Activated CD8-positive, alpha-beta memory T cell treated with anti-CD3 and anti-CD28 coated beads for 4 hours (primary cell): Measurements from ENCODE around the gene SELENOV.
"Not testable (repeated sequence)": the region's sequence is repeated elsewhere in the genome, so short reads cannot be mapped to it uniquely, and the experiment has no call there.

Experiments used
- DNase-seq, 2 donors: peaks; one replicate each; pipeline ENCODE4 v3.0.0-alpha.2; 2020; ENCODE audit warnings: low read depth in 2 of 2

Gene SELENOV, protein sequence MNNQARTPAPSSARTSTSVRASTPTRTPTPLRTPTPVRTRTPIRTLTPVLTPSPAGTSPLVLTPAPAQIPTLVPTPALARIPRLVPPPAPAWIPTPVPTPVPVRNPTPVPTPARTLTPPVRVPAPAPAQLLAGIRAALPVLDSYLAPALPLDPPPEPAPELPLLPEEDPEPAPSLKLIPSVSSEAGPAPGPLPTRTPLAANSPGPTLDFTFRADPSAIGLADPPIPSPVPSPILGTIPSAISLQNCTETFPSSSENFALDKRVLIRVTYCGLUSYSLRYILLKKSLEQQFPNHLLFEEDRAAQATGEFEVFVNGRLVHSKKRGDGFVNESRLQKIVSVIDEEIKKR

DNA sequence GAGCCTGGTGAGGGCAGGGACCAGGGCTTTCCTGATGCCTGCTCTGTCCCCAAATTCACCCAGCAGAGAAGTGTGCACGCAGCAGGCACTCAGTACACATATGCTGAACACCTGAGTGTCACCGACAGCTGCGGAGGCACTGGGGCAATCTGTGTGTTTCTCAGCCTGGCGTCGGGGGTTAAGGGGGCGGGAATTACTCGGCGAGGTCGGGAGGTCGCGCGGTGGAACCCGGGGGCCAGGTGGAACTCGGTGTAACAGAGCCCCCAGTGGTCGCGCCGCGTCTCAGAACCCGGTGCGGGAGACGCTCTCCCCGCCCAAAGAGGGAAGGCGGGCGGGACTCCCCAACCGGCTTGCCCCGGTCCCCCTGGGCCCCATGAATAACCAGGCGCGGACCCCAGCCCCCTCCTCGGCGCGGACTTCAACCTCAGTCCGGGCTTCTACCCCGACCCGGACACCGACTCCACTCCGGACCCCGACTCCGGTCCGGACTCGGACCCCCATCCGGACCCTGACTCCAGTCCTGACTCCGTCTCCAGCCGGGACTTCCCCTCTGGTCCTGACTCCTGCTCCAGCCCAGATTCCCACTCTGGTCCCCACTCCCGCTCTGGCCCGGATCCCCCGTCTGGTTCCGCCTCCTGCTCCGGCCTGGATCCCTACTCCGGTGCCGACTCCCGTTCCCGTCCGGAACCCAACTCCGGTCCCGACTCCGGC is at the start of gene SELENOV:
Gene SELENOV, plus strand, starts transcription at position 300 of the 711 bp plus-strand sequence. Its CDS starts 74 bp downstream, at position 374.
- no peak for DNase-seq

- DNase-seq, result no peak
Observed at GRCh38 chr19:39465956-39466747, 48.8 kb upstream of the SELENOV start.

DNA sequence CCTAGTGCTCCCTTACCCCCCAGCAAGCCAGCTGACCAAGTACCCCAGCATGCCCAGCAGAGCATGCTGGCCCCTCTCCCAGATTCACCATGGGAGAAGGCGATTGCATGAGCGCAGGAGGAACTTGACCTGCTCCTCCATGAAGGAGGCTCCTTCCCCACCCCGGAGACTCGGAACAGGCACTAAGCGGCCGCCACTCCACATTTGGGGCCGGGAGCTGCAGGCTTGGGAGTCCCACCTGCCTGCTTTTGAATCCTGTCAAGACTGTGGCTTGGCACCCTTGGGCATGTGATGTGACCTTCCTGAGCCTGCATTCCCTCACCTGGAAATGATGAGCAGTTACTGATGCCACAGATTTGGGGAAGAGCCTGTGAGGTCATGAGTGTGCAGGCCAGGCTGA is 47.0 kb upstream of the SELENOV start:
- no peak for DNase-seq

- DNase-seq, result no peak
Observed at GRCh38 chr19:39469036-39469435, 45.9 kb upstream of the SELENOV start.

DNA sequence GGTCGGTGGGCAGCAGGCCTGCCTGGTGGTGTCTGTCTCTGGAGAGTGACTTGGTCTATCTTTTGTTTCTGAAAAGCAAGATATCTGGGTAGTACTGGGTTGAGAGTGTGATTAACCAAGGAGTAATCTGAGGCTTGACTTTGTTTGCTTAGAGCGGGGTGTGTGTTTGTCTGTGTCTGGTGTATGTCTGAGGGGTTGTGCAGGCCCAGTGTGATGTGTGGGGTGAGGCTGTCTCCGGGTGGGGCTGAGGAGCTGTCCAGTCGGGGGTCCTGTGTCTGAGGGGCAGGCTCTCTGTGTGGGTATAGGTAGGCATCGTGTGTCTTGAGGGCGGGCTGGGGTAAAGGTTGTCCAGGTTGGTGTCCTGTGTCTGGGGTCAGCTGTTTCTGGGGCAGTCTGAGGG is 45.4 kb upstream of the SELENOV start:
- DNase-seq, result no peak

DNA sequence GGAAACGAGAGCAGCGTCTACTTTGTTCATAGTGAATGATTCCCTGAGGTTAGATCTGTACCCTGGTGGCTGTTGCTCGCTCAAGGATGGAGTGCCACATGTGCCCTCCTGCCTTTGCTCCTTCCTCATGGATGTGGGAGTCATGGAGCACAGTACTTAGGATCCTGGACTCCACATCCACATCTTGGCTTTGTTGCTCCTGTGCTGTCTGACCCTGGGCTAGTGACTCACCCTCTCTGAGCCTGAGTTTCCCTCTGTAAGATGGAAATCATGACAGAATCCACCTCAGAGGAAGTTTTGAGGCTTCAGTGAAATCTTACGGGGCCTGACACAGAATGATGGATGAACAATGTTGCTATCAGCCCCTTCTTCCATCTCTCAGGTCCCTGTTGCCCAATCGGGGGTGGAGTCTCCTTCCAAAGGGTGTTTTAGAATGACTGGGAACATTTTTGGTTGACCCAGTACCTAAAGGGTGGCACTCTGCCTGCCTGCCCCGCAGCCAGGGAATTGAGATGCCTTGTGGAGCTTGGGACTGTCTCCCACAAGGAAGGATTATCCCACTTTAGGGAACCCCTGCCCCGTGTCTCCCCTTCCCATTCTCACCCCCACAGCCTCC is 44.1 kb upstream of the SELENOV start:
- no peak for DNase-seq

- no peak for DNase-seq
Observed at GRCh38 chr19:39471756-39472536, 43.0 kb upstream of the SELENOV start.

DNA sequence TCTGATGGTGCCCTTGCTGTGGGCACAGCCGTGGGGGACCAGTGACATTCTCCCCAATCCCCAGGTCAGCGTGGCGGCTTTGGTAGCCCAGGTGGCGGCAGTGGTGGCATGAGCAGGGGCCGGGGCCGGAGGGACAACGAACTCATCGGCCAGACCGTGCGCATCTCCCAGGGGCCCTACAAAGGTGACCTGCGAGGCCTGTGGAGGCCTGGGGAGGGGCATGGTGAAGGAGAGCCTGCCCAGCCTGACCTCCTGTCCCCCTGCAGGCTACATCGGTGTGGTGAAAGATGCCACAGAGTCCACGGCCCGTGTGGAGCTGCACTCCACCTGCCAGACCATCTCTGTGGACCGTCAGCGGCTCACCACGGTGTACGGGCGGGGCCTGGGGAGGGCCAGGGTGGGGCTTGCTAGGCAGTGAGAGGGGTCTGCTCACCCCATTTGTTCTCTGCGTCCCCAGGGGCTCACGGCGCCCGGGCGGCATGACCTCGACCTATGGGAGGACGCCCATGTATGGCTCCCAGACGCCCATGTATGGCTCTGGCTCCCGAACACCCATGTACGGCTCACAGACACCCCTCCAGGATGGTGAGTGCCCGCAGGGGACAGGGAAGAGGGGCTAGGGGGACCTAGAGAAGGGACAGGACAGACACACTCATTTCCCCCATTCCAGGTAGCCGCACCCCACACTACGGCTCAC is 42.0 kb upstream of the SELENOV start:
- DNase-seq, result no peak

DNA sequence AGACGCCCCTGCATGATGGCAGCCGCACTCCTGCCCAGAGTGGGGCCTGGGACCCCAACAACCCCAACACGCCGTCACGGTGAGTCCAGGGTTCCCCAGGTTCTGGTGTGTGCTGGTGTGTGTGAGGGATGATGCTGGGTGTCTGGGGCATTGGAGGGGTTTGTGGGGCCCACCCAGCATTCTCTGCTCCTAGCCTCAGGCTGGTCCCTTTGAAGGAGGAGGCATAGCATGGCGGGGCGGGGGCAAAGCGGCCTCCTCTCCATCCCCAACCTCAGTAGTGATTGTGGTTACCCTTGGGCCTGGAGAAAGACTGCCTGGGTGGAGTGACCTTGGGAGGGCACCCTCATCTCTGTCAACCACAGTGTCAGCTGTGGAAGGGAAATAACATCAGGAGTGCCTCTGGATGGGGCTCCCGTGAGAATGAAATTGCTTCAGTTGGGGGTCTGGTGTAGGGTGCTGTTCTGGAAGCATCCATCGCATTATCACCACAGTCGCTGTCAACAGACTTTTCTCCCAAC is 41.4 kb upstream of the SELENOV start:
- no peak for DNase-seq

GRCh38 chr19:39474139-39474620 is 40.8 kb upstream of the SELENOV start:
- DNase-seq, result peak; percentile 36 to 50

- DNase-seq, result no peak
Observed at GRCh38 chr19:39475748-39476147, 39.2 kb upstream of the SELENOV start.

DNA sequence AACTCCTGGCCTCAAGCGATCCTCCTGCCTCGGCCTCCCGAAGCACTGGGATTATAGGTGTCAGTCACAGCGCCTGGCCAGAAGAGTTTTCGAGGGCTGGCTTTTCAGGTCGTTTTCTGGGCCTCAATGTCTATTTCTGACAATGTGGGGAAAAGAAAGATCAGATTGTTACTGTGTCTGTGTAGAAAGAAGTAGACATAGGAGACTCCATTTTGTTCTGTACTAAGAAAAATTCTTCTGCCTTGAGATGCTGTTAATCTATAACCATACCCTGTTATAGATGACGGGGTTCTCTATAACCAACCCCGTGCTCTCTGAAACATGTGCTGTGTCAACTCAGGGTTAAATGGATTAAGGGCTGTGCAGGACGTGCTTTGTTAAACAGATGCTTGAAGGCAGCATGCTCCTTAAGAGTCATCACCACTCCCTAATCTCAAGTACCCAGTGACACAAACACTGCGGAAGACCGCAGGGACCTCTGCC is 35.6 kb upstream of the SELENOV start:
- not testable (repeated sequence) for DNase-seq

GRCh38 chr19:39479916-39480315 is 35.0 kb upstream of the SELENOV start:
- no peak for DNase-seq

GRCh38 chr19:39480337-39481228 is 34.4 kb upstream of the SELENOV start, which contains the start of gene TIMM50:
Gene TIMM50 (plus strand): TSS chr19:39480838. CDS start chr19:39480854, 16 bp downstream.
- DNase-seq, result peak; percentile 92 to 94

DNA sequence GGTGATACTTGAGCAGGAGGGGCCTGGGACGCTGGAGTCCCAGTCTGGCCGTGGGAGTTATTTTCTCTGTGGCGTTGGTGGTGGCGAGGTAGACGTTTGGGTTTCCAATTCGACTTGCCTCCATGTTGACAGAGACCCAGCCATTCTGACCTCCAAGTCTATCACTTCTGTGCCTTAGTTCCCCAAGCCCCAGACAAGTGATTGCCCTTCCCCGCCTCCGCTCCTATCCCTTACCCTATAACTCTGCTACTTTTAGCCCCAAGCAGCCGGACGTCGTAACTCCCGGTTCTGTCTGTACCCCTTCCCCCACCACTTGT is 33.8 kb upstream of the SELENOV start:
- no peak for DNase-seq

DNA sequence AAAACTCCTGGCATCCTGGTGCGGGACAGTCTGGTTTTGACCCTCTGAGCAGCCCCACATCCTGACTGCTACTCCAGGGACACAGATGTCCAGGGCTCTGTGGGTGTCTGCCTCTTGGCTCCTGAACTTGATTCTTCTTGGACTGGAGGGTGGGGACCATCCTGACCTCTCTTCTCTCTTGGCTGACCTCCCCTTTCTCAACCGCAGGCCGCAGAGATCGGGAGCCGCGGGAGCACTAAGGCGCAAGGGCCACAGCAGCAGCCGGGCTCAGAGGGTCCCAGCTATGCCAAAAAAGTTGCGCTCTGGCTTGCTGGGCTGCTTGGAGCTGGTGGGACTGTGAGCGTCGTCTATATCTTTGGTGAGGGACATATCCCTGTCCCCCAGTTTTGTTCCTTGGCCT is 33.3 kb upstream of the SELENOV start:
- DNase-seq, result no peak

DNA sequence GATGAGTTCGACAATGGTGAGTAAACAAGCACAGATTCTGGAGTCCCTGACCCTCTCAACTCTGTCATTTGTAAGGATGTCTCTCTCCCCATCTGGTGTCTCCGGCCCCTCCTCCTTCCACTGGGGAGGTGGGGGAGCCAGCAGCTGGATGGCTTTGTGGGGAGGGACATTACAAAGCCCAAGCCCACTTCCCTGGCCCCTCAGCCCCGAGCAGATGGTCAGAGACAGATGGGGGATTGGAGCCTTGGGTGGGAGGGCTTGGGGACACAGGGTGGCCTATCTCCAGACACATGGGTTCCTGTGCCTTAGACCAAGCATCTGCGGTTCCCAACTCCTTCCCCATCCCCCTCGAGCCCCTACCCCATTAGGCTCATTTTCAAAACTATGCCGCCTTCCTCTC is 31.8 kb upstream of the SELENOV start:
- DNase-seq, result no peak

DNA sequence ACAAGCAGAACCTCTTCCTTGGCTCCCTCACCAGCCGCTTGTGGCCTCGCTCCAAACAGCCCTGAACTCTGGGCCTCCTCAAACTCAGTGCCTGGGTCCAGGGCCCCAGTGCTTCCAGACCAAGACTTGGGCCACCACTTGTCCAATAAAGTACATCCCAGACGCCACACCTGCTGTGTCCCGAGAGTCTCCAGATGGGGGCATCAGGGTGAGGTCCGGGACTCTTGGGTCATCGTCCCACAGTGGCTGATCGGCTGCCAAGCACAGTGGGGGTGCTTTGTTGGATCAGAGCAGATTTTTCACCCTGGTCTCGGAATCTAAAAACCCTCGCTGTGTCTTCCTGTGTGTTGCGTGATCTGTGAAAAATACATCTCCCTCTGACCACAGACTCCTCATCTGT is 25.2 kb upstream of the SELENOV start:
- DNase-seq, result no peak

DNA sequence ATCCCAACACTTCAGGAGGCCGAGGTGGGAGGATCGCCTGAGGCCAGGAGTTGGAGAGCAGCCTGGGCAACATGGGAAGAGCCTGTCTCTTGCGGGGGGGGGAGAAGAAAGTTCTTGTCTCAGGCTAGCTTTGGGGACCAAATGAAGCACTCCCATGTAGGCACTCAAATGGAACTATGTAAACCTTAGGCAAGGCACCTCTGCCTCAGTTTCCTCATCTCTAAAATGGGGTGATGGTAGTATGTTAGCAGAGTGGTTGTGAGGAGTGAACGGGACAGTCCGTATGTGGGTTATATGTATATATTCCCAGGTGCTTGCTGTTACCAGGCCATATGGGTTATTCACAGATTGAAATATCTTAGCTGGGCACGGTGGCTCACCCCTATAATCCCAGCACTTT is 22.7 kb upstream of the SELENOV start:
- no peak for DNase-seq
